Large intestine (tissue), 3 donors: ENCODE measurements around the gene DYNC1I1. TPM values are rescaled to one million over a fixed set of nuclear protein-coding genes. Genes with fewer than 3 reads are reported as not detected.

Experiments used
- DNase-seq, 2 donors: peaks; one replicate each; pipeline versions ENCODE4 v3.0.0 to v3.0.0-alpha.2; 2013
- H3K27ac ChIP-seq: one replicate; pipeline ENCODE4 v1.5.1; 2013; ENCODE audit warnings: low read length
- H3K27me3 ChIP-seq: 2 replicates; pipeline ENCODE4 v1.6.1; 2013; ENCODE audit warnings: low read length; ENCODE audit not compliant: control insufficient read depth, insufficient read depth
- H3K36me3 ChIP-seq: 2 replicates; pipeline ENCODE4 v1.6.1; 2013; ENCODE audit warnings: low read length; ENCODE audit not compliant: control insufficient read depth, insufficient read depth
- H3K4me1 ChIP-seq: one replicate; pipeline ENCODE4 v1.6.1; 2013; ENCODE audit warnings: low read length; ENCODE audit not compliant: control insufficient read depth, insufficient read depth
- H3K4me3 ChIP-seq: one replicate; pipeline ENCODE4 v1.5.1; 2013; ENCODE audit warnings: low read length
- H3K9me3 ChIP-seq: one replicate; pipeline ENCODE4 v1.6.1; 2013; ENCODE audit warnings: mild to moderate bottlenecking, low read depth, low read length, moderate library complexity; ENCODE audit not compliant: control insufficient read depth
- WGBS: methylation state at CpG from one replicate; pipeline ENCODE4 v1.1.5; 2013; ENCODE audit warnings: low lambda C conversion rate; ENCODE audit not compliant: insufficient coverage; 5-methylcytosine and 5-hydroxymethylcytosine counted together
- polyA plus RNA-seq: library from polyadenylated mRNA; unstranded; fragments of 120-200 nt; gene quantifications from one replicate; pipeline ENCODE4 v1.2.1, GENCODE V29; 2013

Gene DYNC1I1
- polyA plus RNA-seq, 1 donor, result 1.2 TPM

- Histone ChIP-seq H3K4me3 (no peak overlapping the region), H3K36me3 (no peaks in the 10 kb centered on the region), H3K4me1 (no peaks in the 10 kb centered on the region), H3K27ac (no peak overlapping the region), H3K9me3 (no peaks in the 10 kb centered on the region), H3K27me3 (no peaks in the 10 kb centered on the region)
- WGBS, result 86% methylated on average over 1 of the region's 11 CpGs
- DNase-seq, result no peak
Measured at GRCh38 chr7:96034940-96035727, 262.8 kb downstream of the DYNC1I1 start.

- WGBS, result no CpG with 5 or more reads among the region's 3 CpGs
- Histone ChIP-seq H3K4me1 (no peaks in the 10 kb centered on the region), H3K27ac (no peak overlapping the region), H3K9me3 (no peaks in the 10 kb centered on the region), H3K36me3 (no peaks in the 10 kb centered on the region), H3K27me3 (no peaks in the 10 kb centered on the region), H3K4me3 (no peak overlapping the region)
- no peak for DNase-seq
Measured at GRCh38 chr7:96040250-96040772, 268.0 kb downstream of the DYNC1I1 start.

- 100% methylated on average over 1 of the region's 1 CpG for WGBS
- Histone ChIP-seq H3K4me3 (no peak overlapping the region), H3K4me1 (no peaks in the 10 kb centered on the region), H3K9me3 (no peaks in the 10 kb centered on the region), H3K27ac (no peak overlapping the region), H3K36me3 (no peaks in the 10 kb centered on the region), H3K27me3 (no peaks in the 10 kb centered on the region)
- no peak for DNase-seq
Measured at GRCh38 chr7:96041171-96041570, 268.8 kb downstream of the DYNC1I1 start.

GRCh38 chr7:96045181-96045580, 272.8 kb downstream of the DYNC1I1 start:
- Histone ChIP-seq H3K27ac (no peak overlapping the region), H3K27me3 (no peaks in the 10 kb centered on the region), H3K4me3 (no peak overlapping the region), H3K4me1 (no peaks in the 10 kb centered on the region), H3K36me3 (no peaks in the 10 kb centered on the region), H3K9me3 (no peaks in the 10 kb centered on the region)
- no peak for DNase-seq
- 92% methylated on average over 2 of the region's 3 CpGs for WGBS

- Histone ChIP-seq H3K27me3 (no peaks in the 10 kb centered on the region), H3K36me3 (no peaks in the 10 kb centered on the region), H3K9me3 (no peaks in the 10 kb centered on the region), H3K27ac (no peak overlapping the region), H3K4me3 (no peak overlapping the region), H3K4me1 (no peaks in the 10 kb centered on the region)
- DNase-seq, result no peak
- WGBS, result no CpG with 5 or more reads among the region's 4 CpGs
Measured at GRCh38 chr7:96045919-96046318, 273.6 kb downstream of the DYNC1I1 start.

- no peak for DNase-seq
- H3K9me3 ChIP-seq, result no peaks in the 10 kb centered on the region
- H3K36me3 ChIP-seq, result no peaks in the 10 kb centered on the region
- H3K4me1 ChIP-seq, result no peaks in the 10 kb centered on the region
- H3K27me3 ChIP-seq, result no peaks in the 10 kb centered on the region
- no peak overlapping the region for H3K27ac ChIP-seq
- no peak overlapping the region for H3K4me3 ChIP-seq
Measured at GRCh38 chr7:96052289-96052688, 279.9 kb downstream of the DYNC1I1 start.

- WGBS, result 71% methylated on average over 1 of the region's 4 CpGs
- Histone ChIP-seq H3K9me3 (no peaks in the 10 kb centered on the region), H3K27me3 (no peaks in the 10 kb centered on the region), H3K4me1 (no peaks in the 10 kb centered on the region), H3K36me3 (no peaks in the 10 kb centered on the region), H3K27ac (no peak overlapping the region), H3K4me3 (no peak overlapping the region)
- no peak for DNase-seq
Measured at GRCh38 chr7:96052860-96053470, 280.6 kb downstream of the DYNC1I1 start.

- no CpG with 5 or more reads among the region's 1 CpG for WGBS
- no peak overlapping the region for H3K4me3 ChIP-seq
- no peak overlapping the region for H3K27ac ChIP-seq
- no peaks in the 10 kb centered on the region for H3K9me3 ChIP-seq
- no peak for DNase-seq
- H3K27me3 ChIP-seq, result no peaks in the 10 kb centered on the region
- H3K36me3 ChIP-seq, result no peaks in the 10 kb centered on the region
- H3K4me1 ChIP-seq, result no peaks in the 10 kb centered on the region
Measured at GRCh38 chr7:96055717-96056116, 283.4 kb downstream of the DYNC1I1 start.

- no CpG with 5 or more reads among the region's 1 CpG for WGBS
- no peak for DNase-seq
- no peaks in the 10 kb centered on the region for H3K9me3 ChIP-seq
- no peaks in the 10 kb centered on the region for H3K36me3 ChIP-seq
- no peaks in the 10 kb centered on the region for H3K4me1 ChIP-seq
- H3K27ac ChIP-seq, result no peak overlapping the region
- H3K27me3 ChIP-seq, result no peaks in the 10 kb centered on the region
- H3K4me3 ChIP-seq, result no peak overlapping the region
Measured at GRCh38 chr7:96059075-96059474, 286.7 kb downstream of the DYNC1I1 start.

- H3K4me3 ChIP-seq, result no peak overlapping the region
- no peak overlapping the region for H3K27ac ChIP-seq
- H3K4me1 ChIP-seq, result no peaks in the 10 kb centered on the region
- H3K27me3 ChIP-seq, result peaks cover 2% of the 10 kb centered on the region
- H3K36me3 ChIP-seq, result no peaks in the 10 kb centered on the region
- H3K9me3 ChIP-seq, result no peaks in the 10 kb centered on the region
- DNase-seq, result no peak
- 83% methylated on average over 1 of the region's 7 CpGs for WGBS
Measured at GRCh38 chr7:96061009-96061408, 288.7 kb downstream of the DYNC1I1 start.
